ENCODE data around the gene HNRNPDL. TPM values are rescaled to one million over a fixed set of nuclear protein-coding genes. Genes with fewer than 3 reads are reported as not detected.
A peak's percentile ranks its signal among the peaks of the same experiment; 100 is the strongest.

The HNRNPDL gene
- total RNA-seq, 2 experiments from 2014 or later: 461 to 467 TPM

DNA sequence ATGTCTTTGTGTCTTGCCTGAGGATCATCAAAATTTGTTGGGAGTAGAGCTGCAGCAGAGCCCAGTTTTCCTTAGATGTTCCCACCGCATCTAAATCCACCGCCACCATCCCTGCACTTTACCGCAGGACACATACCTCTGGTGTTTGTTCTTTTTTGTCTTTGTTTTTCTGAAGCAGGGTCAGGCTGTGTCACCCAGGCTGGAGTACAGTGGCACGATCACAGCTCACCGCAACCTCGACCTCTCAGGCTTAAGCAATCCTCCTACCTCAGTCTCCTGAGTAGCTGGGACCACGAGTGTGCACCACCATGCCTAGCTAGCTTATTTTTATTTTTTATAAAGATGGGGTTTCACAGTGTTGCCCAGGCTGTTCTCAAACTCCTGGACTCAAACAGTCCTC, 4.7 kb upstream of the HNRNPDL start:
- Mint-ChIP-seq H3K27me3 (no peaks in the 10 kb centered on the region), H3K36me3 (ENCODE audit: low read depth) (peaks cover 55% of the 10 kb centered on the region), H3K9me3 (no peaks in the 10 kb centered on the region), H3K4me3 (no peak overlapping the region), H3K27ac (no peak overlapping the region), H3K4me1 (ENCODE audit: low read depth) (peaks cover 80% of the 10 kb centered on the region)
- DNase-seq (no peak), ATAC-seq (ENCODE audit: poor library complexity) (no peak)
- Histone ChIP-seq H3K9me3 (ENCODE audit: control insufficient read depth in 1 of 2, insufficient read depth in 1 of 2, low read length in 2 of 2) (no peaks in the 10 kb centered on the region), H3K27me3 (ENCODE audit: control insufficient read depth in 1 of 2, insufficient read depth in 2 of 2, low read length in 2 of 2) (no peaks in the 10 kb centered on the region), H3K4me1 (ENCODE audit: insufficient read depth, low read length) (peaks cover 31% of the 10 kb centered on the region), H3K27ac (ENCODE audit: low read depth in 1 of 2, low read length in 2 of 2) (no peak overlapping the region), H3K4me3 (ENCODE audit: low read length) (no peak overlapping the region), H3K36me3 (ENCODE audit: insufficient read depth, low read length) (peaks cover 11% of the 10 kb centered on the region)
- intact Hi-C loops (cut with DNase I, micrococcal nuclease): loop anchor here in 1 of 2 experiments (5.0 to 10.0 kb wide), 4 partner anchors 467 to 1050 kb away; partner anchors contain the start of genes ABRAXAS1, COPS4, HELQ and MRPS18C
- ChIA-PET POLR2A (no interaction called here), CTCF (no interaction called here)
- TF ChIP-seq, protein P1, sequence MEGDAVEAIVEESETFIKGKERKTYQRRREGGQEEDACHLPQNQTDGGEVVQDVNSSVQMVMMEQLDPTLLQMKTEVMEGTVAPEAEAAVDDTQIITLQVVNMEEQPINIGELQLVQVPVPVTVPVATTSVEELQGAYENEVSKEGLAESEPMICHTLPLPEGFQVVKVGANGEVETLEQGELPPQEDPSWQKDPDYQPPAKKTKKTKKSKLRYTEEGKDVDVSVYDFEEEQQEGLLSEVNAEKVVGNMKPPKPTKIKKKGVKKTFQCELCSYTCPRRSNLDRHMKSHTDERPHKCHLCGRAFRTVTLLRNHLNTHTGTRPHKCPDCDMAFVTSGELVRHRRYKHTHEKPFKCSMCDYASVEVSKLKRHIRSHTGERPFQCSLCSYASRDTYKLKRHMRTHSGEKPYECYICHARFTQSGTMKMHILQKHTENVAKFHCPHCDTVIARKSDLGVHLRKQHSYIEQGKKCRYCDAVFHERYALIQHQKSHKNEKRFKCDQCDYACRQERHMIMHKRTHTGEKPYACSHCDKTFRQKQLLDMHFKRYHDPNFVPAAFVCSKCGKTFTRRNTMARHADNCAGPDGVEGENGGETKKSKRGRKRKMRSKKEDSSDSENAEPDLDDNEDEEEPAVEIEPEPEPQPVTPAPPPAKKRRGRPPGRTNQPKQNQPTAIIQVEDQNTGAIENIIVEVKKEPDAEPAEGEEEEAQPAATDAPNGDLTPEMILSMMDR (IDR thresholded peaks at IDR 0.05): no peak

DNA sequence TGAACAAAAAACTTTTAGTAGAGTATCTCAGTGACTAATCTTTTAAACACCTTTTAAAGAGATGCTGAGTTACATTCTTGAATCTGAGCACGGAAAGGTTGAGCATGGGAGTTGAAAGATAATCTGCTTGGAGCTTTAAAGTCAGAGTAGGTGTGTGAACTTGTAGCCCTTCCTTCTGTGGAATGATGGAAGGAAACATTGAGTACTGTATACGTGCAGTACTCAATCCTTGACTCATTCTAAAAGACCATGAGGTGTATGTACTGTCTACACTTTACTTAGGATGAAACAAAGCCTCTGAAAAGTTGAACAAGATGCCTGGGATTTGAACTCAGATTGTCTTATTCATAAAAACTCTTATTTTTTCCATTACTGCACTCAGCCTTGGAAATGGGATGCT, 3.5 kb upstream of the HNRNPDL start:
- Mint-ChIP-seq H3K4me3 (peak overlapping the region; percentile 52), H3K9me3 (no peaks in the 10 kb centered on the region), H3K36me3 (ENCODE audit: low read depth) (peaks cover 65% of the 10 kb centered on the region), H3K4me1 (ENCODE audit: low read depth) (peaks cover 76% of the 10 kb centered on the region), H3K27ac (no peak overlapping the region), H3K27me3 (peaks cover 4% of the 10 kb centered on the region)
- Histone ChIP-seq H3K4me3 (ENCODE audit: low read length) (no peak overlapping the region), H3K36me3 (ENCODE audit: insufficient read depth, low read length) (peaks cover 11% of the 10 kb centered on the region), H3K27me3 (ENCODE audit: control insufficient read depth in 1 of 2, insufficient read depth in 2 of 2, low read length in 2 of 2) (no peaks in the 10 kb centered on the region), H3K9me3 (ENCODE audit: control insufficient read depth in 1 of 2, insufficient read depth in 1 of 2, low read length in 2 of 2) (no peaks in the 10 kb centered on the region), H3K4me1 (ENCODE audit: insufficient read depth, low read length) (peaks cover 31% of the 10 kb centered on the region), H3K27ac (ENCODE audit: low read depth in 1 of 2, low read length in 2 of 2) (no peak overlapping the region)
- intact Hi-C loops (cut with DNase I, micrococcal nuclease): loop anchor here in 1 of 2 experiments (5.0 to 10.0 kb wide), 4 partner anchors 469 to 1051 kb away; partner anchors contain the start of genes ABRAXAS1, COPS4, HELQ and MRPS18C
- DNase-seq (no peak), ATAC-seq (ENCODE audit: poor library complexity) (no peak)
- TF ChIP-seq, protein P1 (IDR thresholded peaks at IDR 0.05): no peak
- CTCF ChIA-PET: no interaction called here
- POLR2A ChIA-PET: no interaction called here

DNA sequence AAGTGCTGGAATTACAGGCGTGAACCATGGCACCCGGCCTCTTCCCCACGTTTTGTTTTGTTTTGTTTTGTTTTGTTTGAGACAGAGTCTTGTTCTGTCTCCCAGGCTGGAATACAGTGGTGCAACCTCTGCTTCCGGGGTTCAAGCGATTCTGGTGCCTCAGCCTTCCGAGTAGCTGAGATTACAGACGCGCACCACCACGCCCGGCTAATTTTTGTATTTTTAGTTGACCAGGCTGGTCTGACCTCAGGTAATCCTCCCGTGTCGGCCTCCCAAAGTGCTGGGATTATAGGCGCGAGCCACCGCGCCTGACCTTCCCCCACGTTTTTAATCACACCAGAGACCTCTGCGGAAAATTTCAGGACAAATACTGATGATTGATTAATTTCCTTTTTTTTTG, 2.3 kb upstream of the HNRNPDL start:
- CTCF ChIA-PET: no interaction called here
- Mint-ChIP-seq H3K27me3 (peaks cover 4% of the 10 kb centered on the region), H3K4me1 (ENCODE audit: low read depth) (peaks cover 76% of the 10 kb centered on the region), H3K36me3 (ENCODE audit: low read depth) (peaks cover 71% of the 10 kb centered on the region), H3K4me3 (peak overlapping the region; percentile 100), H3K27ac (peak overlapping the region; percentile 2), H3K9me3 (no peaks in the 10 kb centered on the region)
- H3K4me3 ChIP-seq (ENCODE audit: low read length): no peak overlapping the region
- TF ChIP-seq, protein P1 (IDR thresholded peaks at IDR 0.05): no peak
- H3K27me3 ChIP-seq (ENCODE audit: control insufficient read depth in 1 of 2, insufficient read depth in 2 of 2, low read length in 2 of 2): no peaks in the 10 kb centered on the region
- ATAC-seq (ENCODE audit: poor library complexity) (no peak), DNase-seq (no peak)
- H3K9me3 ChIP-seq (ENCODE audit: control insufficient read depth in 1 of 2, insufficient read depth in 1 of 2, low read length in 2 of 2): no peaks in the 10 kb centered on the region
- no peak overlapping the region for H3K27ac ChIP-seq (ENCODE audit: low read depth in 1 of 2, low read length in 2 of 2)
- peaks cover 36% of the 10 kb centered on the region for H3K4me1 ChIP-seq (ENCODE audit: insufficient read depth, low read length)
- POLR2A ChIA-PET: no interaction called here
- peaks cover 15% of the 10 kb centered on the region for H3K36me3 ChIP-seq (ENCODE audit: insufficient read depth, low read length)
- intact Hi-C loops (cut with DNase I, micrococcal nuclease): loop anchor here in 1 of 2 experiments (5.0 to 10.0 kb wide), 4 partner anchors 470 to 1052 kb away; partner anchors contain the start of genes ABRAXAS1, COPS4, HELQ and MRPS18C

Measured in CD4-positive, alpha-beta T cell (primary cell).